Fibroblast of skin of scalp (primary cell): ENCODE data around the gene HMGN4. TPM values are rescaled to one million over a fixed set of nuclear protein-coding genes. Genes with fewer than 3 reads are reported as not detected.
"Not testable (repeated sequence)": the region's sequence is repeated elsewhere in the genome, so short reads cannot be mapped to it uniquely, and the experiment has no call there.

Experiments used
- DNase-seq: peaks from one replicate; pipeline ENCODE4 v3.0.0-alpha.2; 2013
- polyA plus RNA-seq, 2 experiments: library from polyadenylated mRNA; unstranded; fragments of 120-200 nt; gene quantifications; one replicate each; pipeline ENCODE4 v1.2.1, GENCODE V29; 2013; ENCODE audit not compliant: insufficient read length in 2 of 2

The HMGN4 gene
- 67.1 TPM for polyA plus RNA-seq (2013, experiment 1 of 2; ENCODE audit: insufficient read length)
- polyA plus RNA-seq (2013, experiment 2 of 2; ENCODE audit: insufficient read length), result 71.0 TPM

GRCh38 chr6:26537846-26538571 is at the start of gene HMGN4:
Gene HMGN4, plus strand, starts transcription at chr6:26538366. Its CDS starts 6,841 bp downstream, at chr6:26545207.
- peak; percentile 91 for DNase-seq

- DNase-seq, result no peak
Observed at GRCh38 chr6:26489996-26490964, 47.9 kb upstream of the HMGN4 start.

DNA sequence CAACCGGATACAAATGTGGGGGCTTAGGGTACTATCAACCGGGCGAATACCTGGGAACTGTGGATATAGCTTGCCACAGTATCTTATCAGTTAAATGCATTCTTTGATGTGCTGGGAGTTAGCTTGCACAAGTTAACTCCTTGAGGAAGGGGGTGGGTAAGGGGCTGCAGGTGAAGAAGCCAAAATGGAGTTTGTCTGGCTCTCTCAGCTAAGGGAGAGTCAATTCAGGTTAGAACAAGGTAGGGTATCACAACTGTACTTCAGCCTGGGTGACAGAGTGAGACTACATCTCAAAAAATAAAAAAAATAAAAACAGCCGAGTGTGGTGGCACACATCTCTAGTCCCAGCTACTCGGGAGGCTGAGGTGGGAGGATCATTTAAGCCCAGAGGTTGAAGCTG is 46.6 kb upstream of the HMGN4 start:
- DNase-seq, result no peak

DNA sequence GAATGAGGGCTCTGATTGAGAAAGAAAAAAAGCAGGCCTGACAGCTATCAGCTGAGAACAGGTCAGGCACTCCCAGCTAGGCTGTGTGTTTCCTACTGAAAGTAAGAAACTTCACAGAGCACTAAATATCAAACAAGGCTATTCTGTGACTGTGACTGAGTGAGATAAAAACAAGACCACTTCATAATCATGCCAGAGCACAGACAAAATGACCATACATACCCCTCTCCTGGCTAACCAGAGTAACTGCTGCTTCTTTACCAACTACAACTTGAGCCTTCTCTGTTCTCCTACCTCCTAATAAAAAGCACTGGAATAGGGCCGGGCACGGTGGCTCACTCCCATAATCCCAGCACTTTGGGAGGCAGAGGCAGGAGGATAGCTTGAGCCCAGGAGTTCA is 44.9 kb upstream of the HMGN4 start:
- peak; percentile 41 for DNase-seq

- no peak for DNase-seq
Observed at GRCh38 chr6:26494117-26494516, 44.0 kb upstream of the HMGN4 start.

GRCh38 chr6:26495281-26495680 is 42.9 kb upstream of the HMGN4 start:
- DNase-seq, result no peak

- no peak for DNase-seq
Observed at GRCh38 chr6:26497610-26498009, 40.6 kb upstream of the HMGN4 start.

DNA sequence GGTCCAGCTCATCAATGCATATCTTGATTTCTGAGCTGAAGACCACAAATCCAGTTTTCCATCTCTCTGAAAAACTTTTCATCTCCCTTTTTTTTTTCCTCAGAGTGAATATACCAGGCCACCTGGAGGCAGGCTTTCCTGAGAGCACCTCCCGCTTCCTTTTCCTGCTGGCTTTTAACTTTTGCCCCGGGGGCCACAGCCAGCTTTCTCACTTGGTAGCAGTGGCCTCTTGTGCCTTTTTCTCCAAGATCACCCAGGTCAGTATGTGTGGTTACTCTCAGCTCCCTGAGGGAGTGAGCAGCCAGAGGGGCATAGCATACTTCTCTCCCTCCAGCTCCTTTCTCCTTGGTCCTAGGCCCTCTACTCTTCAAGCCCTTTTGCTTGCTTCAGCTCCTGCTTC is 38.1 kb upstream of the HMGN4 start, which contains the start of gene BTN1A1:
TSS of gene BTN1A1 (plus strand) at position 202 of the 400 bp plus-strand sequence. CDS start 984 bp downstream, outside the sequence.
- no peak for DNase-seq

GRCh38 chr6:26501482-26501986 is 36.6 kb upstream of the HMGN4 start:
- DNase-seq, result peak; percentile 31

DNA sequence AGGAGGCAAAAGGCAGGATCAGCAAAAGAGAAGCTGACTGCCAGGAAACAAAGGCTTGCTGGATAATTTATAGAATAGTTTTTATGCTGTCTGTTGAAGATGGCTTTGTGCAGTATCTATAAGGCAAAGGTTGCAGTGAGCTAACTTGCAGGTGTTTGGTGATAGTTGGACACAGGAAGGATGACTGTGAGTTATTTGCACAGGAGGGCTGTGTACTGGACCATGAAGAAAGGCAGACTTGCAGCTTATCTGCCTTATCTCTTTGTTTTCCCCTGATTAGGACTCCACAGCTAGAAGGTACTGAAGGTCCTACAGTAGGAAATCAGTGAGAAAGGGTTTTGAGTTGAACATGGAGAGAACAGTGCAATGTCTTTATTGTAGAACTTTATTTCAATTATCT is 36.0 kb upstream of the HMGN4 start:
- no peak for DNase-seq

DNA sequence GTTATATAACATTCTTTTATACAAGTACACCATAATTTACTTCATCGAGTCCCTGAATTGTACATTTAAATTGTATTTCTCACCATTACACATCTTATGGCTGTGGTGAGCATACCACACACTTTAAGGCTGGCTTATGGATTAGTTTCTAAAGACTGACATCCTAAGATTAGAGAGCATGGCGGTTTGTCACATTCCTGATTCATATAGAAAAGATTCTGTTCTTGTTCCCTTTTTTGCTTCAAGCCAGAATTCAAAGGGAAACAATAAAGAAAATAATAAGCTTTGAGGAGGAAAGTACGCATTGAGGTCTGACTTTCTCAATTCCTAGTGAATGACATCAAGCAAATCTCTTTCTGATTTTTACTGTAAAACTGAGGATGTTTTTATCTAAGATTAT is 35.5 kb upstream of the HMGN4 start:
- DNase-seq, result no peak

- DNase-seq, result no peak
Observed at GRCh38 chr6:26507658-26508057, 30.5 kb upstream of the HMGN4 start.

DNA sequence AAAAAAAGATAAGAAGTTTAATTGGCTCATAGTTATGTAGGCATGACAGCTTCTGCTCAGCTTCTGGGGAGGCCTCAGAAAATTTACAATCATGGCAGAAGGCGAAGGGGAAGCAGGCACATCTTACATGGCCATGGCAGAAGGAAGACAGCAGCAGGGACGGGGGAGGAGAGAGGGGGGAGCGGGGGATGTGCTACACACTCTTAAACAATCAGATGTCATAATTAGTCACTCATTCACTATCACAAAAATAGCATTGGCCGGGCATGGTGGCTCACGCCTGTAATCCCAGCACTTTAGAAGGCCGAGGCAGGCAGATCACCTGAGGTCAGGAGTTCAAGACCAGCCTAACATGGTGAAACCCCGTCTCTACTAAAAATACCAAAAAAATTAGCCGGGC is 27.1 kb upstream of the HMGN4 start:
- DNase-seq, result not testable (repeated sequence)

DNA sequence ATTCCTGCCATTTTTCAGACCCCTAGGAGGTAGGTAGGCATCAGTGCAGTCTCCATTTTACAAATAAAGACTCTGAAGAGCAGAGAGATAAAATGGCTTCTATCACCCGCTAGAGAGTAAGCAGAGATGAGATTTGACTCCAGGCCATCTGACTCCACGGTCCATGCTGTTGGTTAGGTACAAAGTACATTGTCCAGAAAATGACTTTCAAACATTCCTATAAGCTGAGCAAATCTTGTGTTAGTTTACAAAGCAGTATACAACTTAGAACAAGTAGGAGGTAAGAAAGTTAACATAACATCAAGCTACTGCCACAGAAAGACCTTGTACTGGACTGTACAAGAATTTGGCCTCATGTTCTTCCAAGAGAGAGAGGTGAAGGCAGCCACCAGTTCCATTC is 23.2 kb upstream of the HMGN4 start:
- no peak for DNase-seq

GRCh38 chr6:26516481-26517427 is 21.4 kb upstream of the HMGN4 start:
- DNase-seq, result no peak

- DNase-seq, result no peak
Observed at GRCh38 chr6:26519359-26519758, 18.8 kb upstream of the HMGN4 start.

DNA sequence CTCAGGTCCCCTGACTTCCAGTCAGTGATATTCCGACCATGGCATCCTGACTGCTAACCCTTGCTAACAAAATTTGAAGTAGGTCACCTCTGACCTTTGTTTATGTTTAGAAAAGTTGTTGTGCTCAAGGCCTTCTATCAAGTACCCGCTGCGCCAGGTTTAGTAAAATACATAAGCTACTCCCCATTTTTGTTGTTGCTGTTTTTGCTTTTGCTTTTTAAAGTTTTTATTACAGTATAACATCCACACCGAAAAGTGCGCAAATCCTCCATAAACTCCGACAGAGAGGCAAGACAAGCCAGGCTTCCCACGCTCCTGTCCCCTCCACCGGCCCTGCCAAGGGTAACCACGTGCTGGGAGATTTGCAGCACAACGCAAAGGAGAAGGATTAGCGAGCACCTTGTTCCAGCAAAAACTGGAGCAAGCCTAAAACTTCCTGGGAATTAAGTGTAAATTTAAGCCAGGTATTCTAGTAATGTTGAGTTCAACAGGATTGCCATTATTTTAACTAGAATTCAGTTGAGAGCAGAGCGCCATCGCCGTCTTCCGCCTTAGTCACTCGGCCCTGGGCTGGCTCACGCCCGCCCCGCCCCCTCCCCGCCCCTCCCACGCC is 17.8 kb upstream of the HMGN4 start:
- no peak for DNase-seq

GRCh38 chr6:26520850-26521599 is 17.1 kb upstream of the HMGN4 start:
- peak; percentile 92 for DNase-seq

GRCh38 chr6:26521600-26522391 is 16.4 kb upstream of the HMGN4 start:
- DNase-seq, result peak; percentile 86
